IMR-90 (cell line): ENCODE results near the gene KCTD10. TPM values are rescaled to one million over a fixed set of nuclear protein-coding genes. Genes with fewer than 3 reads are reported as not detected.

Experiments
- ATAC-seq: fragments of 200-7000 bp; cut with Tn5 transposase; 2 replicates; pipeline ENCODE4 v1.9.1; 2020; ENCODE audit warnings: low read depth, mild to moderate bottlenecking, moderate library complexity
- BruUV-seq: library from RNA; stranded (reverse); fragments of 400-500 nt; replicated peaks from 2 replicates; lab custom pipeline; 2021; lab: Mats Ljungman, UMichigan
- CTCF ChIA-PET: fragments of 300-600 bp; formaldehyde crosslinking; extraction: SDS; loops from one replicate; lab custom pipeline; 2021; ENCODE audit warnings: antibody characterized with exemption; lab: Yijun Ruan, JAX
- POLR2A ChIA-PET: fragments of 300-600 bp; sonication (Branson Sonifier 250); formaldehyde crosslinking; loops from one replicate; lab custom pipeline; 2022; ENCODE audit warnings: antibody characterized with exemption; ENCODE audit not compliant: unreplicated experiment; lab: Charles Lee
- DNase-seq: peaks from one replicate; pipeline ENCODE4 v3.0.0; 2013
- H2AFZ ChIP-seq: replicated peaks from 2 replicates; pipeline ENCODE3; 2013; ENCODE audit warnings: low read length, mild to moderate bottlenecking; ENCODE audit not compliant: poor library complexity
- H2AK5ac ChIP-seq: 2 replicates; pipeline ENCODE4 v1.6.1; 2013; ENCODE audit warnings: low read depth, low read length, inconsistent platforms
- H2AK9ac ChIP-seq: replicated peaks from 2 replicates; pipeline ENCODE3; 2013; ENCODE audit warnings: mild to moderate bottlenecking, low read depth, low read length, moderate library complexity; ENCODE audit not compliant: poor library complexity
- H2BK120ac ChIP-seq: 2 replicates; pipeline ENCODE4 v1.6.1; 2013; ENCODE audit warnings: low read depth, low read length, inconsistent platforms
- H2BK15ac ChIP-seq: 3 replicates; pipeline ENCODE4 v1.6.1; 2013; ENCODE audit warnings: low read depth, low read length, inconsistent platforms
- H2BK20ac ChIP-seq: 2 replicates; pipeline ENCODE4 v1.6.1; 2013; ENCODE audit warnings: low read depth, mild to moderate bottlenecking, inconsistent platforms, low read length, moderate library complexity
- H2BK5ac ChIP-seq: 2 replicates; pipeline ENCODE4 v1.6.1; 2013; ENCODE audit warnings: mild to moderate bottlenecking, low read depth, low read length, inconsistent platforms; ENCODE audit not compliant: poor library complexity, severe bottlenecking
- H3K14ac ChIP-seq: replicated peaks from 2 replicates; pipeline ENCODE4 v1.6.1; 2013; ENCODE audit warnings: low read depth, low read length, inconsistent platforms
- H3K18ac ChIP-seq: 2 replicates; pipeline ENCODE4 v1.6.1; 2013; ENCODE audit warnings: low read depth, low read length, control low read depth
- H3K23ac ChIP-seq: 2 replicates; pipeline ENCODE4 v1.6.1; 2013; ENCODE audit warnings: low read depth, low read length, inconsistent platforms
- H3K27ac ChIP-seq: 2 replicates; pipeline ENCODE4 v1.5.1; 2013; ENCODE audit warnings: mild to moderate bottlenecking, control low read depth, low read length; ENCODE audit not compliant: insufficient read depth
- H3K27me3 ChIP-seq: 2 replicates; pipeline ENCODE4 v1.6.1; 2013; ENCODE audit warnings: low read length; ENCODE audit not compliant: control insufficient read depth, insufficient read depth
- H3K36me3 ChIP-seq: 2 replicates; pipeline ENCODE4 v1.6.1; 2013; ENCODE audit warnings: low read length, mixed read lengths; ENCODE audit not compliant: control insufficient read depth, insufficient read depth
- H3K4ac ChIP-seq: 2 replicates; pipeline ENCODE4 v1.6.1; 2013; ENCODE audit warnings: low read depth, low read length, inconsistent platforms
- H3K4me1 ChIP-seq: 2 replicates; pipeline ENCODE4 v1.6.1; 2013; ENCODE audit warnings: low read length, mixed read lengths; ENCODE audit not compliant: control insufficient read depth, insufficient read depth
- H3K4me2 ChIP-seq: 2 replicates; pipeline ENCODE4 v1.6.1; 2013; ENCODE audit warnings: low read depth, mild to moderate bottlenecking, control low read depth, low read length, moderate library complexity
- H3K4me3 ChIP-seq: 2 replicates; pipeline ENCODE4 v1.5.1; 2013; ENCODE audit warnings: low read depth, mild to moderate bottlenecking, control low read depth, low read length, moderate library complexity; ENCODE audit not compliant: insufficient read depth
- H3K56ac ChIP-seq: 2 replicates; pipeline ENCODE4 v1.6.1; 2013; ENCODE audit warnings: low read length, inconsistent platforms; ENCODE audit not compliant: insufficient read depth; ENCODE audit errors: extremely low read depth
- H3K79me1 ChIP-seq, 2 experiments: 2 replicates each; pipeline ENCODE4 v1.6.1; 2013; ENCODE audit warnings: low read length in 2 of 2, inconsistent platforms in 1 of 2, low read depth in 1 of 2
- H3K9ac ChIP-seq: 2 replicates; pipeline ENCODE4 v1.6.1; 2013; ENCODE audit warnings: low read depth, low read length, control low read depth
- H3K9me1 ChIP-seq: 2 replicates; pipeline ENCODE4 v1.6.1; 2013; ENCODE audit warnings: low read length, inconsistent platforms; ENCODE audit not compliant: insufficient read depth
- H3K9me3 ChIP-seq: 2 replicates; pipeline ENCODE4 v1.6.1; 2013; ENCODE audit warnings: low read length; ENCODE audit not compliant: control insufficient read depth, insufficient read depth
- H4K20me1 ChIP-seq: 2 replicates; pipeline ENCODE4 v1.6.1; 2013; ENCODE audit warnings: low read length, inconsistent platforms; ENCODE audit not compliant: insufficient read depth
- H4K5ac ChIP-seq: 2 replicates; pipeline ENCODE4 v1.6.1; 2013; ENCODE audit warnings: mild to moderate bottlenecking, low read depth, low read length, control low read depth
- H4K8ac ChIP-seq, 2 experiments: 2 replicates each; pipeline ENCODE4 v1.6.1; 2013; ENCODE audit warnings: low read depth in 2 of 2, low read length in 2 of 2, control low read depth in 1 of 2, inconsistent platforms in 1 of 2
- H4K91ac ChIP-seq: 2 replicates; pipeline ENCODE4 v1.6.1; 2013; ENCODE audit warnings: low read depth, low read length, inconsistent platforms; ENCODE audit not compliant: insufficient read depth
- NFE2L2 ChIP-seq: fragments of 150-350 bp; IDR thresholded peaks from 2 replicates; pipeline ENCODE4 v1.6.1; 2016; ENCODE audit warnings: low read depth, mild to moderate bottlenecking, low read length
- RCOR1 ChIP-seq: IDR thresholded peaks from 2 replicates; pipeline ENCODE4 v1.6.1; 2012; ENCODE audit warnings: mild to moderate bottlenecking, low read length, improper control_type of control experiment; ENCODE audit not compliant: insufficient replicate concordance
- WGBS, 2 experiments: methylation state at CpG; one replicate each; pipeline versions ENCODE4 v1.1.5 to v1.1.7; 2013; ENCODE audit warnings: missing lambda C conversion rate in 2 of 2; ENCODE audit not compliant: insufficient read length in 1 of 2; ENCODE audit errors: extremely low coverage in 2 of 2; 5-methylcytosine and 5-hydroxymethylcytosine counted together
- dilution Hi-C: fragments of 300-500 bp; cut with HindIII; formaldehyde crosslinking; loops from one replicate; pipeline ENCODE4 v1.14.3; 2018; ENCODE audit warnings: low sequenced_read_pairs; ENCODE audit not compliant: unreplicated experiment
- in situ Hi-C: fragments of 300-500 bp; cut with MboI; formaldehyde crosslinking; loops from 3 replicates; pipeline ENCODE4 v1.14.3; 2019; ENCODE audit warnings: low sequenced_read_pairs, inconsistent platforms, mixed read lengths
- intact Hi-C: fragments of 100-400 bp; cut with micrococcal nuclease; formaldehyde crosslinking; loops from 2 replicates; pipeline ENCODE4 v1.10.0; 2022
- polyA plus RNA-seq, 3 experiments: library from polyadenylated mRNA; depleted of rRNA; stranded (reverse); fragments of >200 nt; gene quantifications; 2 replicates each; pipeline ENCODE4 v1.2.3, GENCODE V29; 2012; ENCODE audit warnings: low replicate concordance in 1 of 3
- total RNA-seq: library from RNA; depleted of rRNA; stranded (reverse); fragments of >200 nt; gene quantifications from 2 replicates; pipeline ENCODE4 v1.2.3, GENCODE V29; 2012
- TF ChIP-seq, protein P1 (sequence below): fragments of 150-350 bp; IDR thresholded peaks from 2 replicates; pipeline ENCODE4 v1.6.1; 2016; ENCODE audit warnings: low read depth, mild to moderate bottlenecking, low read length, moderate library complexity, borderline replicate concordance

KCTD10 gene
- total and polyA plus RNA-seq, 2 of the 4 experiments (the other 2 are of a cell fraction): 72.1 to 88.4 TPM

DNA sequence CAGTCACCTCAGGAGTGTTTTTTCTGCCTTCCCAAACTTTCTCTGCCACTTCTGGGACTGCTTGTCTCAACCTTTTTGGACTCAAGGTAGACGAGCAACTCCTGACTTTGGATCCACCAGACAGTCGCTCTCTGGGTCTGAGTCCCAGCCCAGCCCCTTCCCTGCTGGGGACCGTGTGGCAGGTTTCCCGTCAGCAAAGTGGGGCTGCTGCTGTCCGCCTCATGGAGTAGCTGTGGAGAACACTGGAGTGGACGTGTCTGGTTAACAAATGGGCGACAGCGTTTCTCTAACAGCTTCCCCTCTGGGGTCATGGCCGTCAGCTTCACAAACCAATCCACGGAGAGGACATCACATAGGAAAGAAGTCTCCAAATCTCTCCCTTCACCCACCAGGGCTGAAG, 54.8 kb downstream of the KCTD10 start:
- Histone ChIP-seq H2AK5ac (no peak overlapping the region), H2BK120ac (no peak overlapping the region), H3K56ac (no peak overlapping the region), H2BK15ac (no peak overlapping the region), H3K4me3 (no peak overlapping the region), H2BK20ac (no peak overlapping the region), H3K4me2 (no peak overlapping the region), H4K8ac (no peak overlapping the region), H3K9me1 (0 out of 2 replicates have a peak, but pooled peaks cover 2% of the 10 kb centered on the region), H3K4me1 (no peaks in the 10 kb centered on the region; the same call in none of the 2 replicates), H3K23ac (no peak overlapping the region), H3K27ac (no peak overlapping the region), H2BK5ac (no peak overlapping the region), H3K36me3 (no peaks in the 10 kb centered on the region), H4K91ac (no peak overlapping the region), H3K9ac (no peak overlapping the region), H4K20me1 (no peaks in the 10 kb centered on the region), H3K79me1 (no peaks in the 10 kb centered on the region), H2AFZ (peak overlapping the region; percentile 58), H3K18ac (no peak overlapping the region), H3K14ac (no peak overlapping the region), H3K9me3 (no peaks in the 10 kb centered on the region), H2AK9ac (no peak overlapping the region), H4K5ac (no peak overlapping the region), H3K27me3 (peaks cover 17% of the 10 kb centered on the region; the same call in 1 of the 2 replicates), H3K4ac (no peak overlapping the region)
- intact Hi-C loops: no loop called here
- ChIA-PET POLR2A (no interaction called here), CTCF (no interaction called here)
- WGBS, 2 experiments: 43% methylated on average over 2 of the region's 10 CpGs; no CpG with 5 or more reads in 1 of the 2 experiments
- dilution Hi-C loops: no loop called here
- ATAC-seq: no peak
- in situ Hi-C loops: loop anchor here (10.0 kb wide), 1 partner anchor 353 kb away; no protein-coding TSS in a partner anchor
- no peak for DNase-seq
- TF ChIP-seq NFE2L2 (no peak), RCOR1 (no peak)
- TF ChIP-seq, protein P1, sequence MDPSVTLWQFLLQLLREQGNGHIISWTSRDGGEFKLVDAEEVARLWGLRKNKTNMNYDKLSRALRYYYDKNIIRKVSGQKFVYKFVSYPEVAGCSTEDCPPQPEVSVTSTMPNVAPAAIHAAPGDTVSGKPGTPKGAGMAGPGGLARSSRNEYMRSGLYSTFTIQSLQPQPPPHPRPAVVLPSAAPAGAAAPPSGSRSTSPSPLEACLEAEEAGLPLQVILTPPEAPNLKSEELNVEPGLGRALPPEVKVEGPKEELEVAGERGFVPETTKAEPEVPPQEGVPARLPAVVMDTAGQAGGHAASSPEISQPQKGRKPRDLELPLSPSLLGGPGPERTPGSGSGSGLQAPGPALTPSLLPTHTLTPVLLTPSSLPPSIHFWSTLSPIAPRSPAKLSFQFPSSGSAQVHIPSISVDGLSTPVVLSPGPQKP: no peak
- BruUV-seq: no TSS peak
